Measurements from ENCODE around the gene NTN1.

Gene NTN1

GRCh38 chr17:9200699-9201359 lies 179.5 kb downstream of the NTN1 start:
- no peak for DNase-seq

GRCh38 chr17:9202532-9202931 lies 181.2 kb downstream of the NTN1 start:
- peak; percentile 65 for DNase-seq

GRCh38 chr17:9203771-9204425 lies 182.6 kb downstream of the NTN1 start:
- no peak for DNase-seq

GRCh38 chr17:9204637-9205329 lies 183.5 kb downstream of the NTN1 start:
- no peak for DNase-seq

GRCh38 chr17:9205520-9206409 lies 184.5 kb downstream of the NTN1 start:
- DNase-seq: no peak

DNA sequence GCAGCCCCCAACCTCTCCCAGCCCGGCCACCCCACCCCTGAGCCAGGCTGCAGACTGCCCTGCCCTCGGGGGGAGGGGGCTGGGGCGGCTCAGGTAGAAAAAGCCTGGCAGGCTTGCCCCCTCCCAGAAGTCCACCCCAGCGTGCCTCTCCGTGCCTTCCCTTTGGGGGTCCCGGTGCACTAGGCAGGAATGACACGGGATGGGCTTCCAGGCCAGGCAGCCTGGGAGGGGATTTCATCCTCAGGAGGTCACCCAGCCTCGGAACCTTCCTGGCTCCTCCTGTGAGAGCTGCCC lies 185.0 kb downstream of the NTN1 start:
- no peak for DNase-seq

- no peak for DNase-seq
Measured at GRCh38 chr17:9206741-9207332, 185.5 kb downstream of the NTN1 start.

GRCh38 chr17:9208381-9209105 lies 187.2 kb downstream of the NTN1 start:
- no peak for DNase-seq

- DNase-seq: no peak
Measured at GRCh38 chr17:9209347-9209746, 188.0 kb downstream of the NTN1 start.

GRCh38 chr17:9209781-9210370 lies 188.6 kb downstream of the NTN1 start:
- no peak for DNase-seq

GRCh38 chr17:9211133-9211765 lies 189.9 kb downstream of the NTN1 start:
- no peak for DNase-seq

DNA sequence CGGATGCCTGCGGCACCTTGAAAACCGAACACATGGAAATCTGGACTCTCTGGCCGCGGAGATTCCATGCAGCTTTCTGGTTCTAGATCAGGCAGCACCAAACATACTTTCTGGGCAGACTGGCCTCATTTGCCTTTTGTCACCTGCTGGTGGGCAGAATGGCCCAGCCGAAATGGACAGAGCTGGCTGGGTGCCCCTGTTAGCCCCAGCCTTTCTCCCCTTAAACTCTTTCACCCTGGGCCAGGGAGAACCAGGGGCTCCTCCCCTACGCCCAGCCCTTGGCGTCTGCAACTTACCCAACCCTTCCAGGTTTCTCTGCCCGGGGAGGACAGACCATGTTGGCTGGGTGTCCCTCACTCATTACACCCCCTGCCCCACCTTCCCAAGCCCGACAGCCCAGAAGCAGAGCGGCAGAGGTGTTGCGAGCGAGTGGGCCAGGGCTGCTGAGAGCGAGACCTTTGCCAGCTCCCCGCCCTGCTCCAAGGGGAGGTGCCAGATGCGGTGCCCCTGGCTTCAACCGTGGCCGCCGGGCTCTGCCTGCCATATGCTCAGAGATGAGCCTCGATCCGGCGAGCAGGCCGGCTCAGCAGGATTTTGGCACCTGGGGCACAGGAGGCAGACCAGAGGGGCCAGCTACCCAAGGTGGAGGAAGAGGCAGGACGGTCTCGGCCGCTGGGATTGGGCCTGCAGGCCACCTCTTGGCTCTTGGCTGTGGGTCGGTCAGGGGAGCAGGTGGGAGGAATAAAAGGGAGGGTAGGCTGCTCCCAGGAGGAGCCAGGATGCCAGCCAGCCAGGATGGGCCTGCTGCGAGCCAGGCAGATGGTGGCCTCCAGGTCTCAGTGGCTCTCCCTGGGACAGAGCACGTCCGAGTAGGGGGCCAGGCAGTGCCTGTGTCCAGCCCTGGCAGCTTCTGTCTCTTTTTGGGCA lies 191.3 kb downstream of the NTN1 start:
- no peak for DNase-seq

DNA sequence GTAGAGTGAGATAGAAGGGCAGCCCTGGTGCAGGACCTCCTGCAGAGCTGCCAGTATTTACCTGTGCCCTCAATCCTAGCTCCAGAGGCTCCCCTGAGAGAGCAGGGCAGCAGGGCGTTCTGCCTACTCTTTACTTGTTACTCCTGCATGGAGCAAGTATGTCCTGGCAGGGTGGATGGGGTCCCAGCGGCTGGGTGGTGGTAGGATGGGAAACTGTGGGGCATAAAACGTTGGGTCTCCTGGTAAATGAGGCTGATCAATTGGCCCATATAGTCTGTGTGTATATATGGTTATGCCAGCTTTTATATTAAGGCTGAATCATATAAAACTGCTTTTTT lies 192.0 kb downstream of the NTN1 start:
- no peak for DNase-seq

- no peak for DNase-seq
Measured at GRCh38 chr17:9215465-9215864, 194.2 kb downstream of the NTN1 start.

- peak; percentile 85 for DNase-seq
Measured at GRCh38 chr17:9217151-9218056, 196.1 kb downstream of the NTN1 start.

GRCh38 chr17:9218064-9218635 lies 196.8 kb downstream of the NTN1 start:
- no peak for DNase-seq

DNA sequence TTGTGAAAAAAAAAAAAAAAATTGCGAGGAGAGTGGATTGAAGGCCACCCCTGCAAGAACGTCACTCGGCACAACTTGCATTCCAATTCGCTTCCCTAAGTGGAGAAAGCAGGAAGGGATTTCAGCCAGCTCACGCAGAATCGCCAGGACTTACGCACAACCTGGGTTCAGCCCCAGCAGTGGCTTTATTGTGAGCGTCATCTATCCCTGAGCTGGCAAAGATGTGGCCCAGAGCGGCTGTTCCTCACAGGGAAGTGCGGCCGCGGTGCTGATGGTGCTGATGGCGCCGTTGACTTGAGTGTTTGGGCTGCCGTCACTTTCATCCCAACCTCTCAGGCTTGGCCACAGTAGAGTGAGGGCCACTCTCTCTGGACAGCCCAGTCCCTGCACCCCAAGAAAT lies 197.6 kb downstream of the NTN1 start:
- DNase-seq: no peak

DNA sequence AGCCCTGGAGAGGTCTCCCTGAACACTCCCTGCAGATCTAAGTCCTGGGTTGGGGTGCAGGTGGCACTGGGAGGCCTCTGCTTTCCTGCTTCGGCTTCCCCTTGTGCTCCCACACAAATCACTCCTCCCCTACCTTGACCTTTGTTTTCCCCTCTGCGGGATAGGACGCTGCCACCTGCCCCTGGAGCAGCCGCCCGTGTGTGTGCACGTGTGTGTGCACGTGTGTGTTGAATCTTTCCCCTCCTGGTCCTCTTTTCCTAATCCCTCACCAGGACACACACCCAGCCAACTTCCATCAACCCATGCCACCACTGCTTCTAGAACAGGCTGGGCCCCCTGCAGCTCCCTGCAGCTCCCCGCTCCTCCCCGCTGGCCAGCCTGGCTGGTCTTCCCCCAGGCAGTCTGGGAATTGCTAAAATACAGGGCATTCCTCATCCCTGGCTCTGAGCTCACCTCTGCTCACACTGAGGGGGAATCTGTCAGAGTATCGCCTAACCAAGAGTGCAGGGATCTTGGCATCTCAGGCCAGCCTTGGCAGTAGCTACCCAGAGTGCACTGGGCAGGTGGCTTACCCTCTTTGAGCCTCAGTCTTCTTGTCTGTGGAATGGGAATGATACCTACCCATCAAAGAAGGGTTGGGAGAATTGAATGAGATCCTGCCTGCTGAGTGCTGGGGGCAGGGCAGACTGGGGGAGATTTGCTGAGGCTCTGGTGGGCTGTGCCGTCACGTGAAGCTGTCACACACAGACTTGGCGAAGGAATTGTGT lies 198.5 kb downstream of the NTN1 start:
- DNase-seq: no peak
